CD4-positive, alpha-beta T cell (primary cell): ENCODE measurements around the gene NTN5. TPM values are rescaled to one million over a fixed set of nuclear protein-coding genes. Genes with fewer than 3 reads are reported as not detected.

Experiments
- ATAC-seq: fragments of 200-7000 bp; cut with Tn5 transposase; one replicate; pipeline ENCODE4 v1.10.0; 2022; ENCODE audit warnings: mild to moderate bottlenecking; ENCODE audit not compliant: poor library complexity
- CTCF ChIA-PET: fragments of 350-600 bp; sonication (Branson Sonifier 250); formaldehyde crosslinking; loops from one replicate; lab custom pipeline; 2021; ENCODE audit warnings: antibody characterized with exemption, inconsistent platforms; lab: Charles Lee
- POLR2A ChIA-PET: fragments of 350-600 bp; sonication (Branson Sonifier 250); formaldehyde crosslinking; loops from one replicate; lab custom pipeline; 2021; ENCODE audit warnings: antibody characterized with exemption, inconsistent platforms; lab: Charles Lee
- DNase-seq, 14 experiments: peaks; one replicate each; pipeline ENCODE4 v3.0.0-alpha.2; 2013 to 2020; ENCODE audit warnings: mixed read lengths in 2 of 14
- H3K27ac ChIP-seq, 2 donors: one replicate each; pipeline versions ENCODE4 v1.5.1 to v1.7.0; 2013; ENCODE audit warnings: low read length in 2 of 2, low read depth in 1 of 2, mild to moderate bottlenecking in 1 of 2
- H3K27me3 ChIP-seq, 2 experiments: 1 replicate in 1 of 2; 2 replicates in 1 of 2; pipeline versions ENCODE4 v1.6.1 to v1.7.0; 2013; ENCODE audit warnings: low read length in 2 of 2, control low read depth in 1 of 2, mild to moderate bottlenecking in 1 of 2, moderate library complexity in 1 of 2; ENCODE audit not compliant: insufficient read depth in 2 of 2, control insufficient read depth in 1 of 2
- H3K36me3 ChIP-seq: one replicate; pipeline ENCODE4 v1.6.1; 2013; ENCODE audit warnings: low read length, control low read depth; ENCODE audit not compliant: insufficient read depth
- H3K4me1 ChIP-seq: one replicate; pipeline ENCODE4 v1.6.1; 2013; ENCODE audit warnings: low read length, control low read depth; ENCODE audit not compliant: insufficient read depth
- H3K4me3 ChIP-seq: one replicate; pipeline ENCODE4 v1.5.1; 2013; ENCODE audit warnings: mild to moderate bottlenecking, low read length, moderate library complexity
- H3K9me3 ChIP-seq, 2 experiments: 1 replicate in 1 of 2; 2 replicates in 1 of 2; pipeline versions ENCODE4 v1.6.1 to v1.7.0; 2013; ENCODE audit warnings: low read length in 2 of 2, mild to moderate bottlenecking in 2 of 2, control low read depth in 1 of 2, moderate library complexity in 1 of 2; ENCODE audit not compliant: control insufficient read depth in 1 of 2, insufficient read depth in 1 of 2
- H3K27ac Mint-ChIP-seq: one replicate; pipeline ENCODE4 v1.8.0; 2020; ENCODE audit warnings: mixed read lengths
- H3K27me3 Mint-ChIP-seq: one replicate; pipeline ENCODE4 v1.8.0; 2021; ENCODE audit warnings: mixed read lengths
- H3K36me3 Mint-ChIP-seq: one replicate; pipeline ENCODE4 v1.8.0; 2021; ENCODE audit warnings: low read depth, mixed read lengths
- H3K4me1 Mint-ChIP-seq: one replicate; pipeline ENCODE4 v1.8.0; 2021; ENCODE audit warnings: low read depth, mixed read lengths
- H3K4me3 Mint-ChIP-seq: one replicate; pipeline ENCODE4 v1.8.0; 2020; ENCODE audit warnings: mild to moderate bottlenecking, mixed read lengths
- H3K9me3 Mint-ChIP-seq: one replicate; pipeline ENCODE4 v1.8.0; 2020; ENCODE audit warnings: mixed read lengths
- CTCF ChIP-seq: fragments of 200-600 bp; IDR thresholded peaks from one replicate; pipeline ENCODE4 v1.8.0; 2022; ENCODE audit warnings: antibody characterized with exemption, mild to moderate bottlenecking
- intact Hi-C, 2 experiments: fragments of 100-400 bp; cut with DNase I in 1 of 2; cut with micrococcal nuclease in 1 of 2; formaldehyde crosslinking; loops; one replicate each; pipeline versions ENCODE4 v1.15.1 to v1.9.0; 2023 to 2025; cut with DNase I, micrococcal nuclease
- total RNA-seq, 174 experiments: library from RNA in 2 of 174; stranded (reverse) in 2 of 174; gene quantifications; one replicate each; pipeline ENCODE4 v1.2.3 and lab custom pipeline; 2021 to 2026

NTN5 gene
- total RNA-seq, 2 experiments from 2014 or later = 2.7 to 3.0 TPM

- intact Hi-C loops = loop anchor here (1.0 to 10.0 kb wide), 5 partner anchors 18 to 1238 kb away; partner anchors contain the start of genes AKT1S1 (in 1 of the 2), C19orf73 (in 1 of the 2), PPFIA3 (in 1 of the 2) and RPL18 (in 1 of the 2)
- peak in 7 of 14 experiments; percentile 37 to 72 (median 41) for DNase-seq
- Histone ChIP-seq H3K27ac (peak within 1 kb of the TSS; percentile 86 to 94), H3K27me3 (no peaks in the 10 kb centered on the region), H3K36me3 (peaks cover 17% of the 10 kb centered on the region), H3K9me3 (no peaks in the 10 kb centered on the region), H3K4me3 (peak within 1 kb of the TSS; percentile 71), H3K4me1 (peaks cover 60% of the 10 kb centered on the region)
- Mint-ChIP-seq H3K4me1 (peaks cover 51% of the 10 kb centered on the region), H3K36me3 (peaks cover 38% of the 10 kb centered on the region), H3K4me3 (peak within 1 kb of the TSS; percentile 94), H3K9me3 (no peaks in the 10 kb centered on the region), H3K27me3 (no peaks in the 10 kb centered on the region), H3K27ac (peak within 1 kb of the TSS; percentile 97)
- no peak for TF ChIP-seq CTCF
- ATAC-seq = no peak
- ChIA-PET POLR2A (interaction anchor here (0.7 to 3.6 kb wide), 17 partner anchors 9 to 1923 kb away, joined by 3 to 39 read pairs (median 5); partner anchors contain the start of genes CA11, GYS1, RPL18 and RUVBL2), CTCF (interaction anchor here (1.2 to 1.7 kb wide), 2 partner anchors 9 to 263 kb away, joined by 4 to 8 read pairs; partner anchors contain the start of gene CA11)
These were observed 35.9 kb downstream of the NTN5 start, which contains the start of gene DBP for GRCh38 chr19:48636859-48637448. DBP (minus strand) TSS chr19:48637379; CDS start chr19:48636994, 385 bp downstream.

GRCh38 chr19:48635966-48636858 lies 36.6 kb downstream of the NTN5 start:
- H3K4me1 ChIP-seq = peaks cover 62% of the 10 kb centered on the region
- H3K4me3 ChIP-seq = peak overlapping the region; percentile 71
- CTCF ChIA-PET = interaction anchor here (1.2 to 1.7 kb wide), 2 partner anchors 10 to 263 kb away, joined by 4 to 8 read pairs; partner anchors contain the start of gene CA11
- Mint-ChIP-seq H3K36me3 (peaks cover 45% of the 10 kb centered on the region), H3K4me3 (peak overlapping the region; percentile 94), H3K27me3 (no peaks in the 10 kb centered on the region), H3K27ac (peak overlapping the region; percentile 97), H3K4me1 (peaks cover 57% of the 10 kb centered on the region), H3K9me3 (no peaks in the 10 kb centered on the region)
- intact Hi-C loops = loop anchor here (2.0 to 10.0 kb wide), 5 partner anchors 41 to 1239 kb away; partner anchors contain the start of genes AKT1S1 (in 1 of the 2), C19orf73 (in 1 of the 2), PPFIA3 (in 1 of the 2) and TBC1D17 (in 1 of the 2)
- peak overlapping the region; percentile 61 to 94 for H3K27ac ChIP-seq
- ATAC-seq = no peak
- H3K27me3 ChIP-seq = no peaks in the 10 kb centered on the region
- peaks cover 25% of the 10 kb centered on the region for H3K36me3 ChIP-seq
- peak in 6 of 14 experiments; percentile 28 to 70 (median 56) for DNase-seq
- no peaks in the 10 kb centered on the region for H3K9me3 ChIP-seq
- no peak for TF ChIP-seq CTCF
- POLR2A ChIA-PET = interaction anchor here (0.7 to 3.6 kb wide), 11 partner anchors 8 to 357 kb away, joined by 3 to 39 read pairs (median 6); partner anchors contain the start of genes CA11, GYS1, RPL18 and RUVBL2
